Activated naive CD4-positive, alpha-beta T cell treated with anti-CD3 and anti-CD28 coated beads, Interleukin-2, amount 50 U/mL, for 72 hours (primary cell): ENCODE data around the gene MRPS9. TPM values are rescaled to one million over a fixed set of nuclear protein-coding genes. Genes with fewer than 3 reads are reported as not detected.
A peak's percentile ranks its signal among the peaks of the same experiment; 100 is the strongest.

ENCODE experiments used
- ATAC-seq, 2 donors: fragments of 150-1000 bp; cut with Tn5 transposase; 2 replicates each; pipeline ENCODE4 v1.10.0; 2021; ENCODE audit warnings: mild to moderate bottlenecking in 2 of 2, moderate library complexity in 2 of 2
- DNase-seq, 2 donors: peaks; one replicate each; pipeline ENCODE4 v3.0.0; 2021 to 2022; ENCODE audit warnings: low spot score in 2 of 2
- H3K27ac Mint-ChIP-seq, 2 donors: one replicate each; pipeline ENCODE4 v1.8.0; 2022; ENCODE audit warnings: mild to moderate bottlenecking in 2 of 2, mixed read lengths in 2 of 2
- H3K36me3 Mint-ChIP-seq, 2 donors: one replicate each; pipeline ENCODE4 v1.8.0; 2022; ENCODE audit warnings: mixed read lengths in 2 of 2
- H3K9me3 Mint-ChIP-seq, 2 donors: one replicate each; pipeline ENCODE4 v1.8.0; 2022; ENCODE audit warnings: mixed read lengths in 2 of 2
- total RNA-seq, 2 donors: library from RNA; stranded (reverse); gene quantifications; one replicate each; pipeline ENCODE4 v1.2.3, GENCODE V29; 2022

MRPS9 gene
- total RNA-seq, 2 donors from 2014 or later: 36.0 to 36.8 TPM

DNA sequence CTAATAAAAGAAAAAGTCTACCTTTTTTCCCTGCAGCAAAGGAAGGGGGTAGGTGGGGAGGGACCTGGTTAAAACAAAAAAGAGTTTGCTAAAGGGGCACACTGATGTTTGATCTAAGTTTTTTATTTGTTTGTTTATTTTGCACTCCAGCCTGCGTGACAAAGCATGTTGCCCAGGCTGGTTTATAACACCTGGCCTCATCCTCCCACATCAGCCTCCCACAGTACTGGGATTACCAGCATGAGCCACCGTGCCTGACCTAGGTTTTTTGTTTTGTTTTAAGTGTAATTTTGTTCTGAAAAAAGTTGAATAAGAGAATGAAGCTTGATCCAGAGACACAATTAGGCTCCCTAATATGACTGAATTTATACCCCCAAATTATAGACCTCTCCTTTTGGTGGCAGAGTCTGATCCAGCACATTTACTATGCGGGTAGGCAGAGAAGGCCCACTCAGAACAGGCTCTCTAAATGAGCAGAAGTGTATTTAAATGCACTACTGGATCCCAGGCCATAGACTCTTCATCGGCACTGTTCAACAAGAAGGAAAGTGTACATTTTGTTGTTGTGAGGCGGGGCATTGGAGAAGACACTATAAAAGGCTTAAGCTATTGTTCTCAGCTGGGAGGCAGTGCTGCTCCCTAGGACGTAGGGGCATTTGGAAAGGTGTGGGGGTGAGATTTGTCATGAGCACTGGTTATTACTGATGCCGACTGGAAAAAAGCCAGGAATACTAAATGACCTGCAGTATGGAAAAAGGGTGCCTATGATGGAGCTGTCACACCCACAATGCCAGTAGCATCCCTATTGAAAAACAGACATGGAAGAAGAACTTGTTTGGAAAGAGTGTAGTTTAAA is 32.4 kb downstream of the MRPS9 start:
- ATAC-seq (no peak), DNase-seq (no peak)
- Mint-ChIP-seq H3K36me3 (no peaks in the 10 kb centered on the region), H3K9me3 (no peaks in the 10 kb centered on the region), H3K27ac (no peak overlapping the region)

DNA sequence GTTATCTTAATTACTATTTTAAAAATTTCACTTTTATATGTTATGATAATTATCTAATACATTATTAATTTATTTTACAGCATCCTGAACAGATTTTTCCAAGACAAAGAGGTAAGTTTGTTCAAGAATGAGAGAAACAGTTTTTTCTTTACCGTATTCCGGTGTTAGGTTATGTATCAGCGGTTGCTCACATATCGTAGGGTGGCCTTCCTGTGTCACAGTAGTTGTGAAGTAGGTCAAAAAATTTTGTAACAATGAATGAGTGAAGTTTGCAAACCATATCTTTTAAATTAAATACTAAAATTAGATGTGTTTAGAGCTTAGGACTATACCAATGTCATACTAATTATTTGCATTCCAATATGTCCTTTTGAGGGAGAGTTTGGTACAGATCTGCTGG is 33.5 kb downstream of the MRPS9 start:
- DNase-seq (no peak), ATAC-seq (no peak)
- no peaks in the 10 kb centered on the region for H3K36me3 Mint-ChIP-seq
- H3K27ac Mint-ChIP-seq: no peak overlapping the region
- no peaks in the 10 kb centered on the region for H3K9me3 Mint-ChIP-seq

DNA sequence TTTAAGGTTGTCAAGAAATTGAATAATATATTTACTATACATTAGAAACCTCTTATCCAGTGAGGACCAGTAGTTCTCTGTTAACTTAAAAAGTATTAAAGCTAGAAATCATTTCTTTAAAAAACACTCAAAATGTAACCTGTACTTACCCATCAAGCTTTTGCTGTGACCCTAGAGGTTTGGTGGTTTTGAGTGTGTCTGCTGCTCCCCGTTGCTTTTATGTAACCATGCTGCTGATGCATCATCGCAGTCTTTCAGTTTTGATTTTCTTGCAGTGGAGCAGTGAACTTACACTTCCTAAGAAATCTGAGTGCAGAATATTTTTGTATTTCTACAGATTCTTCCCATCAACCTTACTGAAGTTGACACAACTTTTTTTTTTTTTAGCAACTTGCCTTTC is 34.2 kb downstream of the MRPS9 start:
- peak; percentile 76 to 97 for ATAC-seq
- peak in 1 of 2 donors; percentile 22 for DNase-seq
- Mint-ChIP-seq H3K27ac (peak overlapping the region in 1 of 2 donors; percentile 5), H3K9me3 (no peaks in the 10 kb centered on the region), H3K36me3 (no peaks in the 10 kb centered on the region)

DNA sequence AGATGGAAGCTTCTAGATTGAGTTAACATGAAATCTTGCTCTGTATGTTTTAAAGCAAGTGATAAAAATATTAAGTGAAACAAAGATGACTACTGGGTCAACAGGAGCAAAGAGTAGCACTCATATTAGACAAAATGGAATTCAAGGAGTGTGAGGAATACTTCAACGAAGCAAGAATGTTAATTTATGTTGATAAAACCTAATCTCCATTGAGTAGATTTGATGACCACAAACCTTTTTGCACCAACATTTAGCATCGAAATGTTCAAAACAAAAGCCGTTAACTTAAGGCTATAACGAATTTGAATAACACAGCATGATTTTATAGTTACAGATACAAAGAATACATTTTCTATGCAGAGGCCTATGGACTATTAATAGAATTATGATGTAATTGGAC is 35.7 kb downstream of the MRPS9 start:
- DNase-seq (no peak), ATAC-seq (no peak)
- no peaks in the 10 kb centered on the region for H3K36me3 Mint-ChIP-seq
- H3K9me3 Mint-ChIP-seq: no peaks in the 10 kb centered on the region
- no peak overlapping the region for H3K27ac Mint-ChIP-seq

DNA sequence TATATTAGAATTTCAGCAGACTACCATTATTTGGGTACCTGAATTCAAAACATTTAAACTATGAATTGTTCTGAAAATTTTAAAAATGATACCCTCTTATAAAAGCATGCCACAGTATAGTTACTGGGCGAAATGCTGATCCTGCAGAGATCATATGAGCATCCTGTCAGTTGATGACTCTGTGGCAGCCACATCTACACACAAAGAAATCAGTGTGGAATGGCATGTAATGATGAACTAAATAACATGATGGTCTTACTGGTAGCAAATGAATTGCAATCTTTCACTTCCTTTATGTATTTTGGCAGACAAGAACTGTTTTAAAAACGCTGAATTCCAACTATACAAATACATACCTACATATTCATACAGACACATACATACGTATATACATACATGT is 38.3 kb downstream of the MRPS9 start:
- H3K27ac Mint-ChIP-seq: no peak overlapping the region
- no peak for DNase-seq
- H3K9me3 Mint-ChIP-seq: no peaks in the 10 kb centered on the region
- no peak for ATAC-seq
- H3K36me3 Mint-ChIP-seq: peaks cover 3% of the 10 kb centered on the region in 2 donors

DNA sequence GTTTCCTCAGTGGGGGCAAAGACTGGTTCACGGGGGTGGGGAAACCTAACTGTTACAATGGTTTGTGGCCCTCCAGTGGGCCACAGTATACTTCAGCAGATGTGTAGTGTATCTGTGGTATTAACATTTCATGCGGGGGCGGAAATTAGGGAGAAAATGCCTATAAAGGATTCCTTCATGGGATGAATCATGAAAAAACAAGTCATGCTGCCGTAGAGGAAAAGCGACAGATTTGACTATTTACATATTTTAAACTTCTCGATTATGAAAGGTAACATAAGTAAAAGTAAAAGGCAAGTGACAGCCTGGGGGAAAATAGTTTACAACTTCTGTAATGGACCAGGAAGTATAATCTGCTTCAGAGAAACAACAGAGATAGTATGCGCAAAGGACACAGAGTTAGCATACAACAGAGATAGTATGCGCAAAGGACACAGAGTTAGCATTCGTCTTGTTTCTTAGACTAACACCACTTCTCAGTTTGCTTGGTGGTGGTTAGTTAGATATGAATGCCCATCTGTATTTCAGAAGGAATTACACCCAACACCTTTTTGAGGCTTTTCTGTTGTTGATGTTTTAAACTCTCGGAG is 41.1 kb downstream of the MRPS9 start:
- peaks cover 5 to 11% of the 10 kb centered on the region in 2 donors for H3K36me3 Mint-ChIP-seq
- ATAC-seq (no peak), DNase-seq (no peak)
- no peak overlapping the region for H3K27ac Mint-ChIP-seq
- H3K9me3 Mint-ChIP-seq: no peaks in the 10 kb centered on the region

DNA sequence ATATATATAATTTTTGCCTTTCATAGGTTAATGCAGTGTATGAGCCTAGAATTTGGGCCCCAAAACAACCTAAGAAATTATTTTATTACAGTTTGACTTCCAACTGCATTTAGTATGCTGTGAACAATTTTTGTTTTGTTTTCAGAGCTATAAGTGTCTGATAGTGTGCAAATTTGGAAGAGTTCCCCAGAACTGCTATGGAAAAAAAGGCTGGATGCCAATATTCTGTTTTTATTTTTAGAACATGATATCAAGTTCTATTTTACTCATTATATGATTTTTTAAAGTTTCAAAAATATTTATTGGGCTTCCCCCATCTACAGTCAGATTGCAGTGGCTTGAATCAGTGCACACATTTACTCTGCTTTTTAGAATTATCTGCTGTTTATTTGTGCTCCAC is 42.6 kb downstream of the MRPS9 start:
- no peaks in the 10 kb centered on the region for H3K9me3 Mint-ChIP-seq
- no peak for ATAC-seq
- H3K27ac Mint-ChIP-seq: no peak overlapping the region
- DNase-seq: no peak
- peaks cover 5 to 11% of the 10 kb centered on the region in 2 donors for H3K36me3 Mint-ChIP-seq

DNA sequence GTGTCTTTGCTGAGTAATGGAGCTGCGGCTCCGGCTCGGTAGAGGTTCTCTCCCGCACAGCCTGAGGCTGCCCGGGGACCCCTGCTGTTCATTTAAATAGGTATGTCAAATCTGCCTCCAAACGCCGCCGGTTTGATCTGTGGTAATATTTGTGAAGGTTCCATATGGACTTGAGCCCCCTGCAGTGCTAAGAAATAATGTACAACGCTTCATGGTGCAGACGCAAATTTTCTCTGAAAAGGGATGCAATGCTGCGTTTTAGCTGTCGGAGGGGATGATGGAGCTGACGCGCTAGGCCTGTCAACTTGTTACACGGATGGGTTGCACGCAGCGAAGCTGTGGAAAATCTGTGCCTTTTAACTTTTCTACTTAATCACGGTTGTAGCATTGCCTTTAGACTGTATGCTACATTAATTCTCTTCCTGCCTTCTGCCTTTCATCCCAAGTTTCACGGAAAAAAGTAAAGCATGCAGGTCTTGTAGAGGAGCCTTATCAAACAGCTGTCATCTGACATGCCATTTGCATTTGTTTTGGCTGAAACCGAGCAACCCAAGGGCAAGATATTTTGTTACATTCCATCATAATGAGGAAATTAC is 43.2 kb downstream of the MRPS9 start:
- no peaks in the 10 kb centered on the region for H3K9me3 Mint-ChIP-seq
- H3K27ac Mint-ChIP-seq: no peak overlapping the region
- DNase-seq: no peak
- peaks cover 5 to 11% of the 10 kb centered on the region in 2 donors for H3K36me3 Mint-ChIP-seq
- no peak for ATAC-seq

DNA sequence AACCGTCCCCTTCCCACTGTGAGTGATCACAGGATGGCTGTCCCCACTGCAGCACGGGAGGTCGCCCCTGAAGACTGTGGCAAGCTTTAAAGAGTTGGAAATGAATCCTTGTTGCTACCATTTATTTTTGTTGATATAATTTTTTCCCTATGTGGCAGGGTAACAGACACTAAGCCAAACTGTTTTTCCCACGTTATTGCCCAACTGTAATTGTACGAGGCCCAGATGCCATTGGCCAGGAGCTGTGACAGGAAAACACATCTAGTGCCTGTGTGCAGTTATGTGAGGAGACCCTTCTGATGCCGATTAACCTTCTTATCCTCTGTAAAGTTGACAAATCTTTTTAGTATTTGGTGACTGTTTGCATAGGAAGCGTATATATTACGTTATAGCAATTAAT is 44.2 kb downstream of the MRPS9 start:
- no peak for ATAC-seq
- Mint-ChIP-seq H3K9me3 (no peaks in the 10 kb centered on the region), H3K36me3 (peaks cover 5 to 11% of the 10 kb centered on the region in 2 donors), H3K27ac (no peak overlapping the region)
- no peak for DNase-seq

DNA sequence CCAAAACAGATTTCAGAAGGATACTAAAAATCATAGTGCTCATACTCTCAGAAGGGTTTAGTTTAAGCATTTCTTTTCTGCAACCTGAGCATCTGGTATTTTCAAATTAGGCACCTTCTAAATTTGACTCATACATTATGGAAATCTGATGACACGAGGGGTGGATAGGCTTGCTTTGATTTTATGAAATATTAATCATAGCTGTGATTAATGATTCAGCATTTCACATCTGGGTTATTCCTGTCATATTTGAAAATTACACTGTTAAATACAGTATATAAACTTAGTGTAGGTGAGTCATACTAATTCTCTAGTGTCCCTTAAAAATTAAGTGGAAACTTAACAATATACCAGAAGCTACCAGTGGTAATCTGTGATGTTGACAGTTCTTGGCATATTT is 47.7 kb downstream of the MRPS9 start:
- peaks cover 5 to 11% of the 10 kb centered on the region in 2 donors for H3K36me3 Mint-ChIP-seq
- no peak overlapping the region for H3K27ac Mint-ChIP-seq
- no peak for DNase-seq
- no peak for ATAC-seq
- H3K9me3 Mint-ChIP-seq: no peaks in the 10 kb centered on the region

DNA sequence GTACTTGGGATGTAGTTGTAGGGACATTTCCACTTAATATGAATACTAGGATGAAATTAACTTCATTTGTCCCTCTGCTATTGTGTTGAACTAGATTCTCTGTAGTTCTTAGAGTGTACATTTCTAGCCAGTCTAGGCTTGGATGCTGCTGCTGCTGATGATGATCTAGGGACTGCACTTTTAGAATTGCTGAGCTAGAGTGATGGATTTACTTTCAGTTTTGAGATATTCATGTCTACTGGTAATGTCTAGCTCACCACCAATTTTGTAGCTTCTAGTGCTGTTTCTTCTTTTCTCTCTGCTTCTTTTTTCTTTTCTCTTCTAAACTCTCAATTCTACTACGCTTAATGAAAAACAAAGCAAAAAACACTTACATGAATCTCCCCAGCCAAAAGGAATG is 49.4 kb downstream of the MRPS9 start:
- Mint-ChIP-seq H3K36me3 (no peaks in the 10 kb centered on the region), H3K9me3 (no peaks in the 10 kb centered on the region), H3K27ac (no peak overlapping the region)
- DNase-seq (no peak), ATAC-seq (no peak)

DNA sequence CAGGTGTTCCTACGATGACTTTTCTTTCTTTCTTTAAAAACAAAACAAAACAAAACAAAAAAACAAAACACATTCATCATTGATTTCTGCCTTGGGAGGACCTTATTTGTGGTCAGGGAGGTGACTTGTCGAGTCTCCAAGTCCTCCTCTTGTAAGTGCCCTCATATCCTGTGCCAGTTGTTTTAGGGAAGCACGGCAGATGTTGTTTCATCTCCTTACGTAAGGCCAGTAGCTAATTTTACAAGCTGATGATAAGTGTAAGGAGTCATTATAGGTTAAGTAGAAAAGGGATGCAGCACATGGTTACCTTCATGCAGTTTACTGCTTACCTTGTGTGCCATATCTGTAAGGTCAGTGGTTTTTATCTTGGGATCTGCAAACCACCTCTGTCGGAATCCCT is 52.2 kb downstream of the MRPS9 start:
- Mint-ChIP-seq H3K36me3 (no peaks in the 10 kb centered on the region), H3K27ac (no peak overlapping the region), H3K9me3 (no peaks in the 10 kb centered on the region)
- no peak for ATAC-seq
- no peak for DNase-seq

DNA sequence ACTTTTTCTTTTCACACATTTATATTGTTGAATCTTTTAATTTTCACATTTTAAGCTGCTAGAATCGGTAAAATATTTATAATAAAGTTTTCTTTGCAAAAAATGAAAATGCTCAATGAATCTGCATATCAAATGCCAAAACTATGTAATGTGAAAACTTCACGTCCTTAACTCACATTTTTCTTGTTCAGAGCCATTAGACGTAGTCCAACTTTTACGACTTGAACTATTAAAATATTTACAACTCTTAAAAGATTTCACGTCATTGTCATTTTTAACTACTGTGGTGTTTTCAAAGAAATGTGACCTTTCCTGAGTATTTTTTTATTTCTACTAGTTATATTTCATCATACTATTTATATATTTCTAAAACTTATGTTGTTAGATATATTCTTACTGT is 54.9 kb downstream of the MRPS9 start:
- DNase-seq (no peak), ATAC-seq (no peak)
- Mint-ChIP-seq H3K27ac (no peak overlapping the region), H3K9me3 (no peaks in the 10 kb centered on the region), H3K36me3 (no peaks in the 10 kb centered on the region)

DNA sequence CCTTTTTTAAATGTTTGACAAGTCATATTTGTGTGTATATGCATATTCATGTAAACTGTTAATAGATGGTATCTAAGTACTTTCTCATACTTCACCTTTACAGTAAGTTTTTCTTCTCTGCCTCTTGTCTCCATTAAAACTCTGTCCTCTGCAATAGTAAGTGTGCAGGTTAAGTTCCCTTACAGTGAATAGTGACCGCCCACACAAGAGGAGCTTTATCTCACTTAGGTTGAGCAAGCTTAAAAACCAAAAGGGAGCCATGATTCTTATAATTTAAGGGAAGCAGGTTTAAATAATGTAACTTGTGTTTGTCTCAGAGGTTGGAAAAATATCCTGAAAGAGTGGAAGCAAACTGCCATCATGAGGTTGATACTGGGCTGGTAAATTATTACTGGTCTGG is 61.3 kb downstream of the MRPS9 start:
- no peak for DNase-seq
- no peak for ATAC-seq
- Mint-ChIP-seq H3K36me3 (no peaks in the 10 kb centered on the region), H3K9me3 (no peaks in the 10 kb centered on the region), H3K27ac (no peak overlapping the region)

DNA sequence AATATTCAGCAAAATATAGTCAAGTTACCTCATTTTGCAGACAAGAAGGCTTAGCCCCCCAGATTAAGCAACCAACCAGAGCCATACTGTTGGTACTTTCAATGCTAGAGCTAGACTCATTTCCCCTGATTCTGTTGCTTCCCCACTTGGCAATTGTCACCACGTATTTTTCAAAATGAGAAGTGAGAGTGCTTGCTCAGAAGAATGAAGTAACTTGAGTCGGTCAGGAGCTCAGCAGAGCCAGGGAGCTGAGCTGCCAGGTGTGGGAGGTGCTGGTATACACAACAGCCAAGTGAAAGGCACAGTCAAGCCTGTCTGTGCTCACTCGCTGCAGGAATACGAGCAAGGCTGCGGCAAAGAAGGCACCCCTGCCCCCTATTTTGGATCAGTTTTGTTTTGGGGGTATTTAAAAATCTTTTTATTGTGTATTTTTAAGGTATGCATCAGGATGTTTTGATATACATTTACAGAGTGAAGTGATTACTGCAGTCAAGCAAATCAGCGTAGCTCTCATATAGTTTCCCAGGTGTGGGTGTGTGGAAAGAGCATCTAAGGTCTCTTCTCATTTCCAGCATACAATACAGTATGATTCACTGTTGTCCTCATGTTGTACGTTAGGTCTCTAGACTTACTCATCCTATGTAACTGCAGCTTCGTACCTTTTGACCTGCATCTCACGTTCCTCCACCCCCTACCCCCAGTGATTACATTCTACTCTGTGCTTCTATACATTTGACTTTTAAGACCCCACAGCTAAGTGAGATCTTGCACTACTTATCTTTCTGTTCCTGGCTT is 62.4 kb downstream of the MRPS9 start:
- Mint-ChIP-seq H3K9me3 (no peaks in the 10 kb centered on the region), H3K36me3 (no peaks in the 10 kb centered on the region), H3K27ac (peak overlapping the region in 1 of 2 donors; percentile 3)
- DNase-seq (no peak), ATAC-seq (peak in 1 of 2 donors; percentile 82)

DNA sequence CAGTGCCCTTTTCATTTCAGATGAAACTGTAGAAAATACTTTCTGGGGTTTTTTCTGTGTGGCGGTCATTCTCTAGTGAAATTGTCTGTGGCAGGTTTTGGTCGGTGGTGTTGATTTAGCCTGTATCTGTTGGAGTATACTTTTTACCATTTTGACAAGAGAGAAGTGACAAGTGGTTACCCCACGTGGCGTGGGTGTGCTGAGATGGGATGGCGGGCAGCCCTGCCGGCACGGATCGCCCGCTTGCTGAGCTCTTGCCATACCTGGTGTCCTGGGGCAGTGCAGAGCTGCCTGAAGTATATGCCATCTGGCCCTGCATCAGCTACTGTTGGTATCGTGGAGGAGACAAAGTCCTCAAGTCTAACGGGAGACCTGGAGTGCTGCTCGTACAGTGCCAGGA is 64.1 kb downstream of the MRPS9 start:
- DNase-seq: no peak
- ATAC-seq: no peak
- Mint-ChIP-seq H3K9me3 (no peaks in the 10 kb centered on the region), H3K36me3 (no peaks in the 10 kb centered on the region), H3K27ac (peak overlapping the region in 1 of 2 donors; percentile 84)

DNA sequence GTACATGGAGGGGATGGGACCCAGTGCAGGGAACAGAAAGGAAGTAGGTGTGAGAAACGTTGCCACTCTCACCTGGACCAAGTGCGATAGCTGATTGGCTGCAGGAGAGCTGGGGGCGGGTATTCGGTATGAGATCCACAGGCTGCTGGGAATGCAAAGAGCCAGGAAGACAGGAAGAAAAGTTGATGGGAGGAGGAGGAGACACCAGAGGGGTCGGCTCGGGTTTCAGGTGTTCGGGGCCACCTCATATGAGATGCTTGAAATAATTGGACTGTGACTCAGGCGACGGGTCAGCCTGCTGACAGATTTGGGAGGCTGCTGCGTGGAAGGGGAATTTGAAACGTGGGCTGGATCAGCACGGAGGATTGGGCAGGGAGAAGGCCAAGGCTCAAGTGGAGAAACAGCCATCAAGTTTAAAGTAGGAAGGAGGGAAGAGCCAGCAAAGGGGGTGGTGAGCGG is 65.1 kb downstream of the MRPS9 start:
- H3K36me3 Mint-ChIP-seq: no peaks in the 10 kb centered on the region
- no peaks in the 10 kb centered on the region for H3K9me3 Mint-ChIP-seq
- H3K27ac Mint-ChIP-seq: peak overlapping the region; percentile 2 to 84
- ATAC-seq (no peak), DNase-seq (no peak)
